Fibroblast of peridontal ligament (primary cell): Measurements from ENCODE around the gene CST1.
"Not testable (repeated sequence)": the region's sequence is repeated elsewhere in the genome, so short reads cannot be mapped to it uniquely, and the experiment has no call there.

ENCODE experiments used
- DNase-seq: peaks from one replicate; pipeline ENCODE4 v3.0.0-alpha.2; 2010; ENCODE audit errors: extremely low read depth

Gene CST1

DNA sequence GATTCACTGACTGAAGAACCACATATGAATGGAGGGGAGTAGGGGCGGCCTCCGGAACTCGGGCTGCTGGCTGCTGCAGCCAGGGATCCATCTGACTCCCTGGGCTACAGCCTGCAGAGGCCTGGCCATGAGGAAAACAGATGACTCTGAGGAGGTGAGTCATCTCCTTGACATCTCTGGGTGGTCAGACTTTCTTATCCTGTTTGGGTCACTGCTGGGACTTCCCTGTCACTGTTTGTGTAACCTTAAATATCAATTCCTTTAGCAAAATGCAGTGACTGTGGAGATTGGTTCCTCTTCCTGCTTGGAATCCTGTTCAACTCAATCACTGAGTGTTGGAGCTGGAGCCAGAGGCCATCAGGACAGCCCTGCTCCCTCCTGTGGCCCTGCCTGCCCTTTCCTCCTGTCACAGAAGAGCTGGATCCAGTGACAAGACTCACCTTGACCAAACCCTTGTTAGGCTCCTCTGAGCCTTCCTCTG, 4.4 kb upstream of the CST1 start:
- DNase-seq: peak; percentile 25

DNA sequence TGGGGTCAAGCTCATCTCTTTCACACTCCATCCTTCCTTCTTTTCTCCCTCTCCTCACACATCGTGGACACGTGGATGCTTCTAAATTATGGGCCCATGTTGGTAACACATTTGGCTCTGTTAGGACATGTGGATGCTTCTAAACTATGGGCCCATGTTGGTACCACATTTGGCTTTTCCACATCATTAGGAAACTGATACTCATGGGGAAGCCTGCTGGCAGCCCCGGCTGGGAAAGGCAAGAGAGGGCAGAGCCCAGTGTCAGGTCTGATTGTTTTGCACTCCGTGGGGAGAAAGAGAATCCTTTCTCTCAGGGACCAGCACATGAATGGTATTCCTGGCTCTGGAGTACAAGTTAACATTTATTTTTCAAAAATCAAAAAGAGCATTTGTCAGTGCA, 4.0 kb upstream of the CST1 start:
- DNase-seq: peak; percentile 3

DNA sequence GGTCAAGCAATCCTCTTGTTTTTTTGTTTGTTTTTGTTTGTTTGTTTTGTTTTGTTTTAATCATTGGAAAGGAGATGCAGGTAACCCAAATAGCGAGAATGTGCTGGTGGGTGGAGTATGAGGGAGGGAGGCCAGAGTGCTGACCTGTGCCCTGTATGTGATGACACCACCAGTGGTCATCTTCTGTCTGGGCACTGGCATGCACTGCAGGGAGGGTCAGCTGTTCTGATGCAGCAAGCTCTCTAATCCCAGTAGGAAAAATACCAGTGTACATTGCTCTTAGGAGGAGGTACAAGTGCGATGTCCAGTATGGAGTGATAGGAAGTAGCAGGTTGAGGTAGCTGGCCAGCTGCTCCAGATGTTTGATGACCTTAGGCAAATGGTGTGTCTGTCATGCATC, 2.9 kb upstream of the CST1 start:
- no peak for DNase-seq

DNA sequence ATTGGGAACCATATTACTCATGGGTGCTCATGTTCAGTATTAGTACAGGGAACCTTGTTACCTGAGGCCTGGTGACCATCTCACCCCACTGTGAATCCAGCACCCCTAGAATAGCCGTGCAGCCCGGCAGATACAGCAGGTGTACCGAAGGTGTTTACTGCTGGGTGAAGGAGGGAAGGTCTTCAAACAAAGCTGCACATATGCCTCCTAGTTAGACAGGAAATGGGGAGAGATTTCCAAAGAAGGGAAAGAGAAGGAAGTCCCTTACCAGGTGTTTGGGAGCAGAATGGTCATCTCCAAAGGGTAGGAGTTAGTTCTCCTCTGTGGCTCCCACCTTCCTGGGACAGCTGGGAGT, 2.4 kb upstream of the CST1 start:
- no peak for DNase-seq

DNA sequence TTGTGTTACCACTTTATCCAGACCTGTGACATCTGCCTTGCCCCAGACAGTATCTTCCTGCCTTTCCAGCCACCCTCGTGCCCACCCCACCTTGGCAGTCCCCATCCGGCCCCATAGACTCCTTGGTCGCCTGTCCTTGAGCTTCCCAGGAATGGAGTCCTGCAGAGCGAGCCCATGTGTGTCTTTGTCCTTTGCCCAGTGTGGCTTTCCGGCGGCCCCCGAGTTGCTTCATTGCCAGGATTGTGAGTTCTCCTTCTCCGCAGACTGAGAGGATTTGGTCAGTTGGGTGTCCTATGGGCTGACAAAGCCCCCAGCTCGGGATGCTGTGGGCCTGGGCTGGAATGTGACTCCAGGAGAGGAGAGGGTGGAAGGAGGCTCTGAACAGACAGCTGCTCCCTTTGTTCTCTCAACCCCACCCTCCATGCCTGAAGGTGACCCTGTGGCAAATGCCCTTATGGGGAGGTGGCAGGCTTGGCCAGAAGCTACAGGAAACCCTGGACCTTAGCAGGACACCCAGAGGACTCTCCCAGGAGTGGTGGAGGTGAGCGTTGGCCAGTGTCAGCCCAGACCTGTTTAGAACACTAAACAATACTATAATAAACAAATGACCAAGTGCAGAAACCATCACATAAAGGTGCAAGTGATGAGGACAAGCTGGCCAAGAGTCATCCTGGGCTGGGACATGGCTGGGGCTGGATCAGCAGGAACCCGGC, 1.9 kb upstream of the CST1 start:
- no peak for DNase-seq

DNA sequence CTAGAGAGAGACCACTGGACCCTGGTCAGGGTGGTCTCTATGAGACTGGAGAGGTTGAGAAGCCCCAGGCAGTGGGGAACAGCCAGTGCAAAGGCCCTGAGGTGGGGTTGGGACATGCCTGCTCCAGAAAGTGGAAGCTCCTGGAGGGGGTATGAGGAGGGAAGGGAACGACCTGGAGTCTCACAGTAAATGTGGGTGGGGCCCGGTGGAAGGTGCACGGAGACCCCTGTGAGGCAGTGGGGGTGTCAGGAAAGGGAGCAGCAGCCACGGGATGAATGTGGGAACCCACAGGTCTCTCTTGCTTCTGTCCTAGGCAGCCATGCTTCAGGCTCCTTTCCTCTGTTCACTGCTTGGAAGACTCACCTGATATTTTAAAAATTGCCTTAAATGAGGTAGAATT, 1.3 kb upstream of the CST1 start:
- DNase-seq: no peak

DNA sequence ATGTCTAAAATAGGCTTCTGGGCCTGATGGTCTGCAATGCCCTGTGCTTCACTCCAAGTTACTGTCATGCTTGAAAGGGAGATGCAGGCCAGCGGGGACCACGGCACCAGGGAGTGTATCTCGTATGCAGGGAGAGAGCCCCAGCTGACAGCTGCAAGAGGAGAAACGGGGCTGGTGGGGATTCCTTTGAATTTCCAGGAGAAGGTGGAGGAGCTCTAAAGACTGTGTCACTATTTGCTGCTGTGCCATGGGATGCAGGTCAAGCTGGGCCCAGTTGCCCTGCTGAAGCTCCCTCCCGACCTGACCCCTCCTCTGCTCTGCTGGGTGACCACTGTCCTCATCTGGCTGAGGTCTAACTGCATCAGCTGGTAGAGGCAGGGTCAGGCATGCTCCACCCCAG, 989 bp downstream of the CST1 start:
- DNase-seq: no peak

DNA sequence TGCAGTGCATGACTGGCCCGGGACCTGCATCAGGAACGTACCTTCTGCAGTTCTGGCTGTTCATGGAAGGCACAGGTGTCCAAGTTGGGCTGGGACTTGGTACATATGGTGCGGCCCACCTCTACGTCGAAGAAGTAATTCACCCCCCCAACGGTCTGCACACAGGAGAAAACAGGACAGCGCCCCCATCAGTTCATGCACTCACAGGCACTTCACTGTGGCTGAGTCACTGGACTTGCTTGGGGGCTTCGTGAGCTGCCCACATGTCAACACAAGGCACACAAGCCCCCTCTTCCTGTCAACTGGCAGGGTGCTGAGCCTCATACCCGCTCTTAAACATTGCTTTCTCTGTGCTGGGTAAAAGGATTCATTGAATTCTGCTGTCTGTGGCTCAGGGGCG, 1.8 kb downstream of the CST1 start:
- not testable (repeated sequence) for DNase-seq

DNA sequence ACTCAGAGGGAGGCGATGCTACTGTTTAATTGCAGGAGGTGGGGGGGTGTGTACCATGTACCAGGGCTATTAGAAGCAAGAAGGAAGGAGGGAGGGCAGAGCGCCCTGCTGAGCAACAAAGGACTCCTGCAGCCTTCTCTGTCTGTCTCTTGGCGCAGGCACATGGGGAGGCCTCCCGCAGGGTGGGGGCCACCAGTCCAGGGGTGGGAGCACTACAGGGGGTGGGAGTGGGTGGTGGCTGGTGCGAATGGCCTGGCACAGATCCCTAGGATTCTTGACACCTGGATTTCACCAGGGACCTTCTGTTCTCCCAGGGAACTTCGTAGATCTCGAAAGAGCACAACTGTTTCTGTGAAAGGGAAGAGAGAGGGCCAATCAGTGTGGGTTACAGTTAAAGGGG, 3.2 kb downstream of the CST1 start:
- DNase-seq: not testable (repeated sequence)

DNA sequence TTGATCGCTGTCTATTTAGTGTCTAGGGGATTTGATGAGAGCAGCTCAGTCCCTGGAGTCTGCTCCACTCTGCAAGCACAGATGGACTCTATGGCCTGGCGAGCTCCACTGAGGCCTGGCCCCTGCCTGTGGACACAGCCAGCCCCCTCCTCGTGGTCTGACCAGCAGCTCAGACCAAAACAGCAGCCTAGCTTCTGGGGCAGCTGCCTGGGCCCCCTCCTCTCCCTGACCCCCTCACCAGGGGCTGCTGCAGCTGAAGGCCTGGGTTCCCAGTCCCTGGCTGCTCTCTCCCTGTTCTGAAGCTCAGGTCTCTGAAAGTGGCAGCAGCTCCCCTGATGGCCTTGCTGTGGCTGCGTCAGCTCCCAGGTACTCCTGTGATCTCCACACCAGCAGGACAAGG, 3.6 kb downstream of the CST1 start:
- not testable (repeated sequence) for DNase-seq

DNA sequence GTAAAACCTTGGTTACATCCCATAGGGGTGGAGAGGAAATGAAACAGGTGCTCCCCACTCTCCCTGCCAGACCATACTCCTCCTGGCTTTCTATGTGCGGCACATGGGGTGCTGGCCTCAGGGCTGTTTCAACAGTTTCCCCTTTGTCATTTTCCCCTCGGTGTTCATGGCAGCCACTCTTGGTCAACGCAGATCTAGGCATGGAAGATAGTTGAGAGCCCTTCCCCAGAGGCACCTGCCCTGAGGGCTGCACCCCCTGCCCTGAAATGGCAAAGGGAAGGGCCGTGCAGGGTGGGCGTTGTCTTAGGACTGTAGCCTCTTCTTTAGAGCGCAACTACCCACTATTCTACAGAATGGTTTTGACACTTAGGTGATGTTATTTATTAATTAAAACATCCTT, 4.4 kb downstream of the CST1 start:
- DNase-seq: no peak

DNA sequence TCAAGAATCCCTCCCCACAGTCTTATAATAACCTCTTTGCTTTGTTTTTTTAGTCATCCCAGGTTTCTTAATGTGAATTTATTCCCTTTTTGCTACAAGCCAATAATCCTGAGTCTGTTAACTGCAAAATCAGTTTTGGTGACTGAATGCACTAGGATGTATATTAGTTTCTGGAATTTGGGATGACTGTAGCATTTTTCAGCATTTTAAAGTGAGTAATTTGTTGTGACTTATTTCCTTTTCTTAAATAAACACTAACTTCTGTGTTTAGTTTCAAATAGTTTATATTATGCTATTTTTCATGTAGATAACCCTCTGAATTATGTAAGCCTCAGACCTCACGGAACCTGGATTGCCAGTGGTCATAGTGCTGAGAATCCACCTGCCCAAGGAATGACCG, 5.5 kb downstream of the CST1 start:
- DNase-seq: no peak

DNA sequence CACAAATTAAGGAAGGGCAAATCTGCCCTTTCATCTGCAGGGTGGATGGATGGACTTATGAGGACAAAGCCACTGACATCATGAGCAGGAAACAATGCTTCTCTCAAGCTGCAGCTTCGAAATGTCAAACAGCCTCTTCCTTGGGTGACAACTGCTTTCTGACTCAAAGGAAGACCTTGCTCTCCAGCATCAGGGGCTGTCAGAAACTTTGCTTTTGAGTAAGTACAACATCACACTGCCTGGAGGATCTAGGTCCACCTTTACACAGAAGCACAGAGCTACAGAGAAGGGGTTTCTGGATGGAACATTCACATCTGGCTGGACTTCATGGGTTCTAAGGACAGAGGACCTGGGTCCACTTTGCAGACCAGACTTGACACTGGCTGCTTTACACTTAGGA, 5.9 kb downstream of the CST1 start:
- DNase-seq: no peak

DNA sequence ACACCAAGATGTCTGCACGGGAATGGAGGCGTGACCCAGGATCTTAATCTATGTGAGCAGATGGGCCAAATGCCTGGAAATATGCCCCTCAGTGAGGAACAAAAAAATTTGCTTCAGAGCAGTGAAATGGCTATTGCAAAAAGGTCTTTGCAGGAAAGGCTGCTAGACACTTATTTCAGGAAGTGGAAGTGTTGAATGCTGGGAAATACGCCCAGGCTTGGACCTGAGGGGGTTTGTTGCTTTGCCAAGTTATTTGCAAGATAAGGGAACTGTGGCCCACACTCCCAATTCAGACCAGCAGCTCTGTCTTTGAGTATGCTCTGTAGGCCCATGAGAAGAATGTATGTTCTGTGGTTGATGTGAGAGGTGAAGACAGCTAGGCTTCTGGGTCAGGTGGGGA, 15.3 kb downstream of the CST1 start:
- DNase-seq: not testable (repeated sequence)

DNA sequence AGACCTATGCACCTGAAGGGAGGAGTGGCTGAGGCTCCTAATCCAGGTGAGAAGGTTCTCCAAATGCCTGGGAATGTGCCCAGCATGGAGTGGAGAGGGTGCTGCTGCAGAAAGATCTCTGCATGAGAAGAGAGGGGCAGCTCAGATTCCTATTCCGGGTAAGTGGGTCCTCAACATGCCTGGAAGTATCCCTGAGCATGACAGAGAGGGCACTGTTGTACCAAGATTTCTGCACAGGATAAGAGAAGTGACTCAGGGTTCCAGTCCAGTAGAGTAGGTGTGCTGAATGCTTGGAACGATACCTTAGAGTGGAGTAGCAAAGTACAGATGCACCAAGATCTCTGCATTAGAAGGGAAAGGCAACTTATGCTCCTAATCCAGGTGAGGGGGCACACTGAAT, 15.8 kb downstream of the CST1 start:
- DNase-seq: not testable (repeated sequence)

DNA sequence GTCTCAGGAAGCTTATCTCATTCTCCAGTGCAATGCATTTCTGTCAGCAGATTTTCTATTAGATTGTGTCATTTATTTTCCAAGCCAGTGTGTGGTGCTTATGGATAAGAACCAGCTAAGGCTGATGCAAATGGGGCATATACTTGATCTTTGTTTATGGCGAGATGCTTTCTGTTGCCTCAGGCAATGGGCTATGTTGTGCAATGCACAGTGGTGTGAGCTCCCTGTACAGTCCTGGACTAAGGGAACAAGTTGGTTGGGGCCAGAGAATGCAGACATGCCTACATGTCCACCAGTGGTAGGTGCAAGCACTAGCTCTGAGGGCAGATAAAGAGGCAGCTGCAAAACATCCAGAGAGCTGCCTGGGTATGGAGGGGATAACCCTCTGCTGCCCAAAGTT, 16.3 kb downstream of the CST1 start:
- not testable (repeated sequence) for DNase-seq

DNA sequence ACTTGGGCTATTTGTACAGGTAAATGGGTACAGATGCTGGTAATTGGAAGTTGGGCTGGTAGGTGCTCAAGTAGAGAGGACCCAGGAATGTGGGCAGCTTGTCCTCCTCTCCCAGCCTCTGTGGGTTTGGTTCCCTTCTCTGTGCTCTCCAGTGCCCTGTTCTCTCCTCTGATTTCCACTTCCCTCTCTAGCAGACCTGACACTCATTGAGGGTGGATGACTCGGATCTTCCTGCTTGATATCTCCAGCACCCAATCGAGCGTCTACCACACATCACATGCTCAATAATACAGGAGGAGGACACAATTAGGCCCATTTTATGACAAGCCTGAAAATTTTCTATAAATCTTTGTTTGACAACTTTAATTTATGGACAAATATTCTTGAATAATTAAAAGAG, 23.7 kb downstream of the CST1 start:
- DNase-seq: no peak

DNA sequence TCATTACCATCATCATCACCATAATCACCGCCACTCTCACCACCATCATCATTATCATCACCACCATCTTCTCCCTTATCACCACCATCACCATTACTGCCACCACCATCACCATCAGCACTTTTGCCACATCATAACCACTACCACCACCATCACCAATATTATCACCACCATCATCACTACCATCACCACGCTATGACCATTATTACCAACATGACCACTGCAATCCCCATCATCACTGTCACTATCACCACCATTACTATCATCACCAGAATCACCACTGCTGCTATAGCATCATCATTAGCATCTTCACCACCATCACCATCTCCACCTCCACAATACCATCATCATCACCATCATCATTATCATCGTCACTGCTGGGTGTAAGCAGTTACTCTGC, 25.6 kb downstream of the CST1 start:
- no peak for DNase-seq

DNA sequence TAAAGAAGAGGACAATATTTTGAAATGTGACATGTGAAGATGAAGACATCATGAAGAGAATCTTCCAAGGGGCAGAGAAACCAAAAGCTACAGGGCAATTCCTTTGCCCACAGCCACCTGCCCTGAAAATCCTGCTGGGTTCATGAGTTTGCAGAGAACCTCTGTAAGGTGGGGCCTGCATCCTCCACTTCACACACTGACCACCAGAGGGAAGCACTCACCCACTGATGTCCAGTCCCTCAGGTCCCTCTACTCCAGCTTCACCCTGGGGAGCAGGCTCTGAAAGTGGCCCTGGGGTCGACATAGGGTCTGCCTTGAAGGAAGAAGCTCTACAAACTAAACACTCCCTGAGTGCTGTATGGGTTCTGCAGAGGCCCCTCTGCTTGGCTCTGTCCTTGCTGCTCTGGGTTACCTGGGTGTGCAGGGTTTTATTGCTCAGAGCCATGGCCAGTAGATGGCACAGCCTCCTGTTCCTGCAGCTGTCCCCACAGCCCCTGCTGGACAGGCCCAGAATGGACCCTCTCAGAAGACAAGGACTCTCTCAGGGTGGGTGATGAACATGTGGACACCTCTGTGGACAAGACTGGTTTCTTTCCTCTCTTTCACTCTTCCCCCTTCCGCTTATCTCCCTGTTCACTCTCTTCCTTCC, 27.0 kb downstream of the CST1 start:
- DNase-seq: peak; percentile 16

DNA sequence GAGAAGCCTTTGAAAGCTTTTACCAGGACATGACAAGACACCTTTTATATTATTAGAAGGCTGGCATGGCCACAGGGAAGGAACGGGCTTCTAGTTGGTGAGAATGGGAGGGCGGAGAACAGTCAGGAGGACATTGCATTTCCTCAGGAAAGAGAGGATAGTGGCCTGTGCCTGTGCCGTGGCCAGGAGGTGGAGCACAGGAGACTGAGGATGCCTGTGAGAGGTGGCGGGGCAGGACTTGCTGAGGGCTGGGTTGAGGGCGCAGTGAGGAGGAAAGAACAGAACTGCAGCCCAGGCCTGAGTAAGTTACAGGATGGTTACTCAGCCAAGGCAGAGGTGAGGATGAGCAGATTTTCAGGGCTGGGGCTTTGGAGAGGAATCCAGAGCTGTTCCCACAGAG, 27.9 kb downstream of the CST1 start:
- DNase-seq: not testable (repeated sequence)

DNA sequence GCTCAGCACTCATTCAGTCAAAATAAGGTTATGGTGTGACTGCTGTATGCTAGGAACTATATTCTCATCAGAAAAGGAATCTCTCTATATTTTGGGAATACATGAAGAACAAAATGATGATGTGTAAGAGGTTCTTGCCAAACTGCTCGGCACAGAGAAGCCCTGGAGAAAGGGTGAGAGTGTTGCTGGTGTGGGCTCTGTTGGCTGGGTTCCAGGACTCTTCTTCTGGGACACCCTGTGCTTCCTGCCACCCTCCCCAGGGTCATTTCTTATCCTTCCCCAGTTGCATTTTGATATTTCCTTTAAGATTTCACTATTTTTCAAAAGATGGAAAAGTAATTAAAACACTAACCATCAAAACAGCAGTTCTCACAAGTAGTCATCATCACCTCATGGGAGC, 28.8 kb downstream of the CST1 start:
- no peak for DNase-seq

DNA sequence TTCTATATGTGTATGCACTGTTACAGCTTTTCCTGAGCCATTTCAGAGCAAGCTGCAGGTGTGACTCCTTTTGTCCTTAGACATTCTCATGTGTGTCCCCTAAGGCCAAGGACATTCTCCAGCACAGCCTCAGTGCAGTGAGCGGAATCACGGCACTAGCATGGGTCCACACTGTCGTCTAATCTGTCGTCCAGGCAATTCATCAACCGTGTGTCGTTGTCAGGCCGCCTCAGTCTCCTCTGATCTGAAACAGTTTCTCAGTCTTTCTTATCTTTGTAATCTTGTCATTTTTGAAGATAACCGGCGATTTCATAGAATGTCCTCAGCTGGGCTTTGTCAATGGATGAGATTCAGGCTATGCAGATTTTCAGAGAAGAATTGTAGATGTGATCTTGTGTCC, 31.4 kb downstream of the CST1 start:
- not testable (repeated sequence) for DNase-seq

DNA sequence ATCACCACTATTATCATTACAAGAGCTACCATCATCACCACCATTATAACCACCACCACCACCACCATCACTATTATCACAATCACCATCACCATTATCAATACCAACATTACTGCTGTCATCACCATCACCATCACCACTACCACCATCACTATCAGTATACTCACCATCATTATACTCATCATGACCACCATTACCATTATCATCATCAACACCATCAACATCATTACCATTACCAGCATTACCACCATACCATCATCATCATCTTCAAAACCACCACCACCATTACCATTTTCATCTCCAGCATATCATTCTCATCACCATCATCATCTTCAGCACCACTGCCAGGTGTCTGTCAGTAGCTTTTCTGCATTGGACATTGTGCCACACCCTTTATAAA, 39.0 kb downstream of the CST1 start:
- DNase-seq: not testable (repeated sequence)

DNA sequence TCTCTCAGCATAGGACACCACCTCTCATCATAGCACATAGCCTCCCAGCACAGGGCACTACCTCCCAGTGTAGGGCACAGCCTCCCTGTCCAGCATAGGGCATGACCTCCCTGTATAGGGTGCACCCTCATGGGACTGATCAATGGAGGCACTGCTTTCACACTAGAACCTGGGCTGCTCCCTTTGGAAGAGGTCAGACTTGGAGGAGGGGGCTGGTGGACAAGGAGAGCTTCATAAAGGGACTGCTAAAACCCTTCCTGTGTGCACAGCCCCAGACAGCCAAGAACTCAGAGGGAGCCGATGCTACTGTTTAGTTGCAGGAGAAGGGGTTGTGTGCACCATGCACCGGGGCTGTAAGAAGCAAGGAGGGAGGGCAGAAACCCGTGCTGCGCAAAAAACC, 40.0 kb downstream of the CST1 start:
- DNase-seq: no peak
